Activated CD8-positive, alpha-beta memory T cell treated with anti-CD3 and anti-CD28 coated beads for 1 hour (primary cell): Measurements from ENCODE around the gene CXorf51A.
"Not testable (repeated sequence)": the region's sequence is repeated elsewhere in the genome, so short reads cannot be mapped to it uniquely, and the experiment has no call there.

Experiments used
- DNase-seq, 2 donors: peaks; one replicate each; pipeline ENCODE4 v3.0.0-alpha.2; 2020; ENCODE audit warnings: low read depth in 1 of 2; ENCODE audit errors: extremely low read depth in 1 of 2

Gene CXorf51A

DNA sequence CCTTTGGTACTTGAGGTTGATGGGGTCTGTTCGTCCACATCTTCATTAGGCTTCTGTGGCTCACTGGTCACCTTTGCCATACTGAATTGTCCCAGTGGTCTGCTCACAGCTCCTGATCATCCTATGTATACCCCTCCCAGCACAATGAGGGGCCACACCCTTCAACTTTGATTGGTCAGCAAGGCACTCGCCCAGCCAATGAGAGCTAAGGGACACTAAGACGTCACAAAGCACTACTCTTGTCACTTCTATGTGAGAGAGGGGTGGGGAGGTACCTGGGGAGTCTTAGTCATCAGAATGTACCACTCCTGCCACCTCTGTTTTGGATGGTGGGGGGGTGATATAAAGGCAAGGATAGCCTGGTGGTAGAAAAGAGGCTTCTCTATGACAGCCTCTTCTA, at the start of gene CXorf51A:
Gene CXorf51A, minus strand, starts transcription at position 101 of the 400 bp plus-strand sequence. Its CDS starts 21 bp downstream, at position 80.
- DNase-seq = not testable (repeated sequence)

DNA sequence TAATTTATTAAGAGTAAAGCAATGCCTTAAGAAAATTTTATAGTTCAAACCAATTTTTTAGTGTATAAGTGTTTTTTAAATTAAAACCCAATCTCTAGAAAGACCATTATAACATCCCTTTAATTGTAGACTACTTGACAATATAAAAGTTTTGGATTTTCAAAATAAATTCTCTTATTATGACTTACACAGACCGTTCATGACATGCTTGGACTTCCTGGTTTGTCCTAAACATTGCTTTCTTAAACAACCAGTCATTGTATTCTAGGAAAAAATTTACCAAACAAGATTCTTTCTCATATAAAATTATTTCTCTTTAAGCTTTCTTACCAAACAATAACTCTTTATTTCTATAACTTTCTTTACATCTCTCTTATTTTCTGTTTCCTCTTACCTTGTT, 49.0 kb upstream of the CXorf51A start:
- DNase-seq = no peak

- DNase-seq = no peak
Measured at GRCh38 chrX:146854281-146854680, 39.7 kb upstream of the CXorf51A start.

GRCh38 chrX:146831994-146832393, 17.4 kb upstream of the CXorf51A start:
- no peak for DNase-seq

- not testable (repeated sequence) for DNase-seq
Measured at GRCh38 chrX:146809471-146809870, 5.1 kb downstream of the CXorf51A start, which contains the start of gene CXorf51B. TSS of gene CXorf51B (plus strand) at chrX:146809771. CDS start at chrX:146809792, 21 bp downstream.
